ENCODE results near the gene C16orf82.

GRCh38 chr16:27028591-27029110, 38.1 kb upstream of the C16orf82 start:
- TF ChIP-seq ATF3 (IDR thresholded peaks at IDR 0.05), result no peak
- no peak for TF ChIP-seq MAX (IDR thresholded peaks at IDR 0.05)
- no peak for TF ChIP-seq CTCF (IDR thresholded peaks at IDR 0.05; ENCODE audit: low read depth, low read length, missing input control)
- no peak for TF ChIP-seq JUND (IDR thresholded peaks at IDR 0.05)
- TF ChIP-seq TAF1 (conservative IDR thresholded peaks at IDR 0.05), result no peak
- no peak for TF ChIP-seq NR2F2 (IDR thresholded peaks at IDR 0.05)
- TF ChIP-seq FOXA1 (IDR thresholded peaks at IDR 0.05), result no peak
- no peak for TF ChIP-seq YY1 (IDR thresholded peaks at IDR 0.05)
